SK-N-SH treated with all-trans-retinoic acid at 6 μM for 48 hours (cell line): ENCODE data around the gene PAXX.

ENCODE experiments used
- BACH2 ChIP-seq: fragments of 250-450 bp; sonication (Bioruptor Pico); IDR thresholded peaks from 2 replicates; pipeline ENCODE4 v1.9.0; 2021; ENCODE audit warnings: mild to moderate bottlenecking, borderline replicate concordance
- CREB5 ChIP-seq: fragments of 250-450 bp; sonication (Bioruptor Pico); IDR thresholded peaks from 2 replicates; pipeline ENCODE4 v1.5.1; 2020; ENCODE audit warnings: low read depth, mild to moderate bottlenecking, moderate library complexity
- CSRNP3 ChIP-seq: fragments of 250-450 bp; sonication (Bioruptor Pico); IDR thresholded peaks from 2 replicates; pipeline ENCODE4 v1.5.1; 2021; ENCODE audit warnings: mild to moderate bottlenecking, moderate library complexity
- ESRRG ChIP-seq: fragments of 250-450 bp; sonication (Bioruptor Pico); IDR thresholded peaks from 2 replicates; pipeline ENCODE4 v1.6.1; 2021; ENCODE audit warnings: mild to moderate bottlenecking
- ISL1 ChIP-seq: fragments of 250-450 bp; sonication (Bioruptor Pico); IDR thresholded peaks from 2 replicates; pipeline ENCODE4 v2.1.2; 2022; ENCODE audit warnings: mild to moderate bottlenecking, moderate library complexity
- OSR1 ChIP-seq: fragments of 250-450 bp; sonication (Bioruptor Pico); IDR thresholded peaks from 2 replicates; pipeline ENCODE4 v1.8.0; 2022; ENCODE audit warnings: moderate library complexity, mild to moderate bottlenecking, inconsistent platforms
- PATZ1 ChIP-seq: fragments of 250-450 bp; sonication (Bioruptor Pico); IDR thresholded peaks from 2 replicates; pipeline ENCODE4 v1.8.0; 2020; ENCODE audit warnings: mild to moderate bottlenecking, moderate library complexity, borderline replicate concordance
- SNAI2 ChIP-seq: fragments of 250-450 bp; sonication (Bioruptor Pico); IDR thresholded peaks from 2 replicates; pipeline ENCODE4 v1.5.0; 2020; ENCODE audit warnings: mild to moderate bottlenecking, moderate library complexity
- TSHZ2 ChIP-seq: fragments of 250-450 bp; sonication (Bioruptor Pico); IDR thresholded peaks from 2 replicates; pipeline ENCODE4 v1.5.0; 2020; ENCODE audit warnings: mild to moderate bottlenecking, moderate library complexity
- ZC3H10 ChIP-seq: fragments of 250-450 bp; sonication (Bioruptor Pico); IDR thresholded peaks from 2 replicates; pipeline ENCODE4 v1.5.1; 2021; ENCODE audit warnings: mild to moderate bottlenecking, moderate library complexity
- ZFP30 ChIP-seq: fragments of 450-650 bp; formaldehyde crosslinking; IDR thresholded peaks from 2 replicates; pipeline ENCODE4 v1.5.0; 2022; ENCODE audit warnings: mild to moderate bottlenecking, moderate library complexity
- ZNF565 ChIP-seq: fragments of 450-650 bp; formaldehyde crosslinking; conservative IDR thresholded peaks from 2 replicates; pipeline ENCODE4 v1.5.0; 2020; ENCODE audit warnings: low read depth, mild to moderate bottlenecking, moderate library complexity
- ZNF70 ChIP-seq: fragments of 450-650 bp; formaldehyde crosslinking; IDR thresholded peaks from 2 replicates; pipeline ENCODE4 v1.5.0; 2020; ENCODE audit warnings: mild to moderate bottlenecking, moderate library complexity

- TF ChIP-seq TSHZ2 (CRISPR knock-in tag), result no peak
- no peak for TF ChIP-seq OSR1 (CRISPR knock-in tag)
- TF ChIP-seq ZFP30 (CRISPR knock-in tag), result no peak
- no peak for TF ChIP-seq CSRNP3 (CRISPR knock-in tag)
- TF ChIP-seq ZC3H10 (CRISPR knock-in tag), result no peak
- no peak for TF ChIP-seq ZNF70 (CRISPR knock-in tag)
- no peak for TF ChIP-seq ESRRG (CRISPR knock-in tag)
- no peak for TF ChIP-seq SNAI2 (CRISPR knock-in tag)
- TF ChIP-seq CREB5, result no peak
- TF ChIP-seq ZNF565 (CRISPR knock-in tag), result no peak
- TF ChIP-seq PATZ1, result no peak
- no peak for TF ChIP-seq ISL1 (CRISPR knock-in tag)
- no peak for TF ChIP-seq BACH2 (CRISPR knock-in tag)
Observed at GRCh38 chr9:136972743-136973142, 19.5 kb upstream of the PAXX start.
